HG03469 (cell line): ENCODE data around the gene CYTL1.

ENCODE experiments used
- ATAC-seq: cut with Tn5 transposase; IDR thresholded peaks from one replicate; pipeline ENCODE4 v1.9.1; 2021; ENCODE audit warnings: mild to moderate bottlenecking, moderate library complexity, moderate number of reproducible peaks; ENCODE audit not compliant: unreplicated experiment

Gene CYTL1

DNA sequence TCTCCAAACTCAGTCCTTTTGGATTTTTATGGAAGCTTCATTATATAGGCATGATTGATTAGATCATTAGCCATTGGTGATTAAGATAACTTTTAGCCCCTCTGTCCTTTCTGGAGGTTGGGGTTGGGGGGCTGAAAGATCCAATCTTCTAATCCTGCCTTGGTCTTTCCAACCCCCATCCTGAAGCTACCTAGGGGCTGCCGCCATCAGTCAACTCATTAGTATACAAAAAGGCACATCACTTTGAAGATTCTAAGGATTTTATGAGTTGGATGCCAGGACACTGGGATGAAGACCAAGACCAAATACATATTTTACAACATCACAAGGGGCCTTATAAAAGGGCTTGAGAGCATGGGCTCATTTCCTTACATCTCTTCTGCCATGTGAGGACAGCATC is 47.5 kb downstream of the CYTL1 start:
- no peak for ATAC-seq

GRCh38 chr4:4969298-4969697 is 50.0 kb downstream of the CYTL1 start:
- ATAC-seq, result no peak

DNA sequence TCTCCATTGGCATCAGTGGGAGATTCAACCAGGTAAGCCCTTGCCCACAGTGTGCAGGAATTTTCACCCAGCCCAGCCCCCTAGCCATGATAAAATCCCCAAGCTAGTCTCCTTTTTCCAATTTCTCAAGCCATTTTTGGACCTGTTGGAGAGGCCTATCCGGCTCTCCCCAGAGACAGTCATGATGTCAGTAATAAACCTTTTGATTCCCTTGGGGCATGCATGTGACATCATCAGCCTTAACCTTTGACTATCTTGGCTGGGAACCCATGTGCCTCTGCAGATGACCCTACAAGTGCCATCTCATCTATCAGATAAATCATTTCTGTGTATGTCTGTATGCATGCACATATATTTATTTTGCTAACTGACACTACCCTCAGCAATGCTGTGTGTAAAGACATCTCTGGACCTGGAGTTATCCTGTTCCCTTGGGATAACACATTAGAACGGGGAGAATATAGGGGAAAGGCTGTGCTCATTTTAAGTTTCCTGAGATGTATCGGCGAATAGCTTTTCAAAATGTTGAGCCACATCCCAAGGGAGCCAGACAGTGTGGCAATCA is 51.0 kb downstream of the CYTL1 start:
- no peak for ATAC-seq
